HEK293 (cell line): Measurements from ENCODE around the gene SAP130.

ENCODE experiments used
- CTCF ChIA-PET: fragments of 350-600 bp; formaldehyde crosslinking; extraction: SDS; loops from one replicate; lab custom pipeline; 2021; ENCODE audit warnings: antibody characterized with exemption; lab: Yijun Ruan, JAX
- POLR2A ChIA-PET: fragments of 300-600 bp; formaldehyde crosslinking; extraction: SDS; loops from one replicate; lab custom pipeline; 2020; ENCODE audit warnings: antibody characterized with exemption, inconsistent platforms; lab: Yijun Ruan, JAX
- H3K27ac ChIP-seq: fragments of 200-500 bp; sonication (Bioruptor generic); 2 replicates; pipeline ENCODE4 v1.5.1; 2014; ENCODE audit warnings: low read depth, low read length, control low read depth, inconsistent platforms; ENCODE audit errors: extremely low read depth
- H3K36me3 ChIP-seq, 2 experiments: fragments of 200-500 bp in 1 of 2; sonication (Bioruptor generic) in 1 of 2; 1 replicate in 1 of 2; 2 replicates in 1 of 2; pipeline ENCODE4 v1.5.1; 2014 to 2017; ENCODE audit warnings: inconsistent platforms in 2 of 2, low read length in 2 of 2; ENCODE audit not compliant: control insufficient read depth in 2 of 2, insufficient read depth in 1 of 2
- H3K4me1 ChIP-seq: fragments of 200-500 bp; sonication (Bioruptor generic); 2 replicates; pipeline ENCODE4 v1.5.1; 2014; ENCODE audit warnings: mild to moderate bottlenecking, low read length, inconsistent platforms; ENCODE audit not compliant: control insufficient read depth, insufficient read depth
- H3K4me3 ChIP-seq: 2 replicates; pipeline ENCODE4 v1.5.1; 2011; ENCODE audit warnings: low read depth, mild to moderate bottlenecking, control low read depth, low read length, moderate library complexity
- H3K9me3 ChIP-seq: fragments of 200-500 bp; sonication (Bioruptor generic); 2 replicates; pipeline ENCODE4 v1.5.1; 2014; ENCODE audit warnings: low read depth, low read length, inconsistent platforms; ENCODE audit not compliant: control insufficient read depth, insufficient read depth
- CTCF ChIP-seq: fragments of 450-650 bp; formaldehyde crosslinking; IDR thresholded peaks from 2 replicates; pipeline ENCODE4 v1.5.1; 2016; ENCODE audit warnings: missing biosample characterization, missing genetic modification characterization
- MZF1 ChIP-seq: fragments of 450-650 bp; formaldehyde crosslinking; IDR thresholded peaks from 2 replicates; pipeline ENCODE4 v1.5.1; 2017; ENCODE audit warnings: missing biosample characterization, missing genetic modification characterization, borderline replicate concordance
- PRDM4 ChIP-seq: fragments of 450-650 bp; formaldehyde crosslinking; IDR thresholded peaks from 2 replicates; pipeline ENCODE4 v1.5.1; 2017; ENCODE audit warnings: missing biosample characterization, missing genetic modification characterization
- ZBTB1 ChIP-seq: fragments of 450-650 bp; formaldehyde crosslinking; IDR thresholded peaks from 2 replicates; pipeline ENCODE4 v1.5.1; 2016; ENCODE audit warnings: missing biosample characterization, missing genetic modification characterization
- ZBTB49 ChIP-seq: fragments of 450-650 bp; formaldehyde crosslinking; IDR thresholded peaks from 2 replicates; pipeline ENCODE4 v1.5.1; 2016; ENCODE audit warnings: missing biosample characterization, missing genetic modification characterization, low read depth
- ZNF132 ChIP-seq: fragments of 450-650 bp; formaldehyde crosslinking; IDR thresholded peaks from 2 replicates; pipeline ENCODE4 v1.5.1; 2017; ENCODE audit warnings: missing biosample characterization, missing genetic modification characterization, borderline replicate concordance
- ZNF394 ChIP-seq: fragments of 450-650 bp; formaldehyde crosslinking; IDR thresholded peaks from 2 replicates; pipeline ENCODE4 v1.5.1; 2016; ENCODE audit warnings: missing biosample characterization, missing genetic modification characterization, mild to moderate bottlenecking, moderate library complexity, borderline replicate concordance
- ZNF510 ChIP-seq: fragments of 450-650 bp; formaldehyde crosslinking; IDR thresholded peaks from 2 replicates; pipeline ENCODE4 v1.5.1; 2018; ENCODE audit warnings: mild to moderate bottlenecking, missing genetic modification characterization, missing biosample characterization; ENCODE audit not compliant: insufficient replicate concordance
- ZNF555 ChIP-seq: fragments of 450-650 bp; formaldehyde crosslinking; conservative IDR thresholded peaks from 2 replicates; pipeline ENCODE4 v1.5.1; 2017; ENCODE audit warnings: missing biosample characterization, mild to moderate bottlenecking, missing genetic modification characterization, inconsistent platforms
- ZNF629 ChIP-seq: fragments of 450-650 bp; formaldehyde crosslinking; IDR thresholded peaks from 2 replicates; pipeline ENCODE4 v1.5.1; 2017; ENCODE audit warnings: missing biosample characterization, missing genetic modification characterization
- ZNF792 ChIP-seq: fragments of 450-650 bp; formaldehyde crosslinking; IDR thresholded peaks from 2 replicates; pipeline ENCODE4 v1.5.1; 2016; ENCODE audit warnings: missing biosample characterization, missing genetic modification characterization
- ZNF843 ChIP-seq: fragments of 450-650 bp; formaldehyde crosslinking; IDR thresholded peaks from 2 replicates; pipeline ENCODE4 v1.5.1; 2016; ENCODE audit warnings: missing biosample characterization, missing genetic modification characterization
- ZSCAN18 ChIP-seq: fragments of 450-650 bp; formaldehyde crosslinking; IDR thresholded peaks from 2 replicates; pipeline ENCODE4 v1.5.1; 2016; ENCODE audit warnings: missing biosample characterization, missing genetic modification characterization
- ZSCAN23 ChIP-seq: fragments of 450-650 bp; formaldehyde crosslinking; IDR thresholded peaks from 2 replicates; pipeline ENCODE4 v1.5.1; 2016; ENCODE audit warnings: missing biosample characterization, missing genetic modification characterization
- TF ChIP-seq, protein P1 (sequence below): fragments of 450-650 bp; IDR thresholded peaks from 2 replicates; pipeline ENCODE4 v1.5.1; 2018; ENCODE audit warnings: missing biosample characterization, missing genetic modification characterization
- TF ChIP-seq, protein P2 (sequence below): fragments of 450-650 bp; formaldehyde crosslinking; IDR thresholded peaks from 2 replicates; pipeline ENCODE4 v1.5.1; 2016; ENCODE audit warnings: missing biosample characterization, missing genetic modification characterization, low read depth
- TF ChIP-seq, protein P3 (sequence below): fragments of 450-650 bp; formaldehyde crosslinking; IDR thresholded peaks from 2 replicates; pipeline ENCODE4 v1.5.1; 2016; ENCODE audit warnings: missing biosample characterization, missing genetic modification characterization

Gene SAP130

DNA sequence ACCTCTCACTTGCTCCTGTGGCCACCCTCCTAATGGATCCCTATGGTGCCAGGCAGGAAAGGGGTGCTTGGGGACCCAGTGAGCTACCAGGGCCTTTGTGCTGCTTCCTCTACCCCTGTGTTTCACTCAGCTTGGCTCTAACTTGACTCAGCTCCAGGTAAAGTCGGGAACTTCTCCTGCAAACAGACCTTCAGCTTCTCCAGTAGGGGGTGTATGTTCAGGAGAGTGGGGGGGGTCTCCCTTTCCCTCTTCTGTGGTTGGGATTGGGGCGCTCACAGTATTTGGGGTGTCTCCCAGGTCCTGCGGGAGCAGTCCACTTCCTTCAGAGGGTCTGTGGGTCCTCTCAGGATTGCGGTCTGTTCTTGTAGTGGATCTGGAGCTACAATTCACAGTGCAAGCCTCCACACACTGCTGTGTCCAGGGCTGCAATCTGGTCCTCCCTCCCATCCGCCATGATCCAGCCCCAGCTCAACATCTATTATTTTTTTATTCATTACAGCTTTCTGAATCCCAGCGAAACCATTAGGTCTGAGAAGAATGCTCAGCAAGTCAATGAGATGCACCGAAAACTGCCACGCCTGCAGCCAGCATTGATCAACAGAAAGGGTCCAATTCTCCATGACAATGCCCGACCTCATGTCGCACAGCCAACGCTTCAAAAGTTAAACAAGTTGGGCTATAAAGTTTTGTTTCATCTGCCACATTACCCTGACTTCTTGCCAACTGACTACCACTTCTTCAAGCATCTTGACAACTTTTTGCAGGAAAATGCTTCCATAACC is 26.4 kb upstream of the SAP130 start (continued):
- no peak for TF ChIP-seq PRDM4
- no peak for TF ChIP-seq ZBTB49 (tag by site-specific recombination)
- no peak for TF ChIP-seq ZNF629 (tag by site-specific recombination)
- no peak for TF ChIP-seq ZNF555 (tag by site-specific recombination)

DNA sequence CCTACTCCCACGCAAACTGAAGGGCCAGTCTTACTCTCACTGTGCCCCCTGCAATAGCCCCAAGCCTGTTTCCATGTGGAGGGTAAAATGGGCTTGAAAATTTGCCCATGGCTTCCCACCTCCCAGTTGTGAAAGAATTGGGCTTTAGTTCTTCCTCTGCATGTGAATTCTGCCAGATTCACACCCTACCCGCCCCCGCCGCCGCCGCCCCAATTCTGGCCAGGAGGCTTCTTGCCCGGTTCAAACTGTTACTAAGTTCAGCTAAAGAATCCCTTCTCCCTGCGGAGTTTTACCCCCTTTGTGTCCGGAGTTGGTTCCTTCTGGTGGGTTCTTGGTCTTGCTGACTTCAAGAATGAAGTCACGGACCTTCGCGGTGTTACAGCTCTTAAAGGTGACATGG is 25.5 kb upstream of the SAP130 start:
- no peaks in the 10 kb centered on the region for H3K36me3 ChIP-seq
- H3K9me3 ChIP-seq: no peaks in the 10 kb centered on the region
- no peaks in the 10 kb centered on the region for H3K4me1 ChIP-seq
- no peak overlapping the region for H3K27ac ChIP-seq
- TF ChIP-seq, protein P1, sequence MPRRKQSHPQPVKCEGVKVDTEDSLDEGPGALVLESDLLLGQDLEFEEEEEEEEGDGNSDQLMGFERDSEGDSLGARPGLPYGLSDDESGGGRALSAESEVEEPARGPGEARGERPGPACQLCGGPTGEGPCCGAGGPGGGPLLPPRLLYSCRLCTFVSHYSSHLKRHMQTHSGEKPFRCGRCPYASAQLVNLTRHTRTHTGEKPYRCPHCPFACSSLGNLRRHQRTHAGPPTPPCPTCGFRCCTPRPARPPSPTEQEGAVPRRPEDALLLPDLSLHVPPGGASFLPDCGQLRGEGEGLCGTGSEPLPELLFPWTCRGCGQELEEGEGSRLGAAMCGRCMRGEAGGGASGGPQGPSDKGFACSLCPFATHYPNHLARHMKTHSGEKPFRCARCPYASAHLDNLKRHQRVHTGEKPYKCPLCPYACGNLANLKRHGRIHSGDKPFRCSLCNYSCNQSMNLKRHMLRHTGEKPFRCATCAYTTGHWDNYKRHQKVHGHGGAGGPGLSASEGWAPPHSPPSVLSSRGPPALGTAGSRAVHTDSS (tag by site-specific recombination): no peak
- TF ChIP-seq ZNF843 (tag by site-specific recombination): no peak
- no peak for TF ChIP-seq CTCF (tag by site-specific recombination)
- TF ChIP-seq ZBTB1 (tag by site-specific recombination): no peak
- TF ChIP-seq ZSCAN23 (tag by site-specific recombination): no peak
- no peak for TF ChIP-seq ZNF394
- TF ChIP-seq ZSCAN18 (tag by site-specific recombination): no peak
- TF ChIP-seq MZF1: no peak
- TF ChIP-seq ZNF792 (tag by site-specific recombination): no peak
- no peak for TF ChIP-seq ZNF510 (tag by site-specific recombination)
- TF ChIP-seq, protein P2, sequence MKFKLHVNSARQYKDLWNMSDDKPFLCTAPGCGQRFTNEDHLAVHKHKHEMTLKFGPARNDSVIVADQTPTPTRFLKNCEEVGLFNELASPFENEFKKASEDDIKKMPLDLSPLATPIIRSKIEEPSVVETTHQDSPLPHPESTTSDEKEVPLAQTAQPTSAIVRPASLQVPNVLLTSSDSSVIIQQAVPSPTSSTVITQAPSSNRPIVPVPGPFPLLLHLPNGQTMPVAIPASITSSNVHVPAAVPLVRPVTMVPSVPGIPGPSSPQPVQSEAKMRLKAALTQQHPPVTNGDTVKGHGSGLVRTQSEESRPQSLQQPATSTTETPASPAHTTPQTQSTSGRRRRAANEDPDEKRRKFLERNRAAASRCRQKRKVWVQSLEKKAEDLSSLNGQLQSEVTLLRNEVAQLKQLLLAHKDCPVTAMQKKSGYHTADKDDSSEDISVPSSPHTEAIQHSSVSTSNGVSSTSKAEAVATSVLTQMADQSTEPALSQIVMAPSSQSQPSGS (tag by site-specific recombination): no peak
- TF ChIP-seq ZNF132 (tag by site-specific recombination): no peak
- TF ChIP-seq, protein P3, sequence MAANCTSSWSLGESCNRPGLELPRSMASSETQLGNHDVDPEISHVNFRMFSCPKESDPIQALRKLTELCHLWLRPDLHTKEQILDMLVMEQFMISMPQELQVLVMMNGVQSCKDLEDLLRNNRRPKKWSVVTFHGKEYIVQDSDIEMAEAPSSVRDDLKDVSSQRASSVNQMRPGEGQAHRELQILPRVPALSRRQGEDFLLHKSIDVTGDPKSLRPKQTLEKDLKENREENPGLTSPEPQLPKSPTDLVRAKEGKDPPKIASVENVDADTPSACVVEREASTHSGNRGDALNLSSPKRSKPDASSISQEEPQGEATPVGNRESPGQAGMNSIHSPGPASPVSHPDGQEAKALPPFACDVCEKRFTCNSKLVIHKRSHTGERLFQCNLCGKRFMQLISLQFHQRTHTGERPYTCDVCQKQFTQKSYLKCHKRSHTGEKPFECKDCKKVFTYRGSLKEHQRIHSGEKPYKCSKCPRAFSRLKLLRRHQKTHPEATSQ: no peak
- TF ChIP-seq, all 188 proteins: peak for 0
- no peak overlapping the region for H3K4me3 ChIP-seq
- ChIA-PET POLR2A (interaction anchor here (0.8 kb wide), 1 partner anchor 37 kb away, joined by 5 read pairs; the partner anchor contains the start of gene UGGT1), CTCF (interaction anchor here (0.8 to 1.8 kb wide), 3 partner anchors 9 to 124 kb away, joined by 3 to 4 read pairs (median 4); no protein-coding TSS in a partner anchor)
